Gastrocnemius medialis (tissue), 4 donors: ENCODE data around the gene DPM3.

Experiments
- POLR2A ChIP-seq, 2 donors: fragments of 450-650 bp; IDR thresholded peaks; one replicate each; pipeline ENCODE4 v1.6.1; 2017; ENCODE audit warnings: antibody characterized with exemption in 2 of 2, mild to moderate bottlenecking in 2 of 2, moderate library complexity in 2 of 2
- TF ChIP-seq, protein P1 (sequence below), 5 experiments: fragments of 450-650 bp in 3 of 5; fragments of 200-600 bp in 2 of 5; sonication (generic) in 2 of 5; IDR thresholded peaks in 4 of 5; conservative IDR thresholded peaks in 1 of 5; 1 replicate in 4 of 5; 2 replicates in 1 of 5; pipeline ENCODE4 v1.5.1; 2016 to 2019; ENCODE audit warnings: antibody characterized with exemption in 5 of 5, mild to moderate bottlenecking in 3 of 5, moderate library complexity in 3 of 5

DNA sequence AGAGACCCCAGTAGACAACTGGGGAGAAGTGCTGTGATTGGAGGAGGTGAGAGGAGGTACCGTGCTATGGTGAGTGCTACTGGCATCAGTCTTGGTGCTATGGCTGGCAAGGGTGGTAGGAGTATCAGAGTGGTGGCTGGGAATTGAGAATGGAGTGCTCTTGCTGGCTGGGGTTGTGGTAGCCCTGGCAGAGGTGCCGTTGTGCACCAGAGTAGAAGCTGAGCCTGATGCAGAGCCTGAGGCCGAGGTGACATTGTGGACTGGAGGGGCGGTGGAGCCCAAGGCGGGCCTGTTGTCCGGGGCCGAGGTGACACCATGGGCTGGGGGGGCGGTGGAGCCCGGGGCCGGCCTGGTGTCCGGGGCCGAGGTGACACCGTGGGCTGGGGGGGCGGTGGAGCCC, 47.9 kb upstream of the DPM3 start:
- TF ChIP-seq, protein P1, sequence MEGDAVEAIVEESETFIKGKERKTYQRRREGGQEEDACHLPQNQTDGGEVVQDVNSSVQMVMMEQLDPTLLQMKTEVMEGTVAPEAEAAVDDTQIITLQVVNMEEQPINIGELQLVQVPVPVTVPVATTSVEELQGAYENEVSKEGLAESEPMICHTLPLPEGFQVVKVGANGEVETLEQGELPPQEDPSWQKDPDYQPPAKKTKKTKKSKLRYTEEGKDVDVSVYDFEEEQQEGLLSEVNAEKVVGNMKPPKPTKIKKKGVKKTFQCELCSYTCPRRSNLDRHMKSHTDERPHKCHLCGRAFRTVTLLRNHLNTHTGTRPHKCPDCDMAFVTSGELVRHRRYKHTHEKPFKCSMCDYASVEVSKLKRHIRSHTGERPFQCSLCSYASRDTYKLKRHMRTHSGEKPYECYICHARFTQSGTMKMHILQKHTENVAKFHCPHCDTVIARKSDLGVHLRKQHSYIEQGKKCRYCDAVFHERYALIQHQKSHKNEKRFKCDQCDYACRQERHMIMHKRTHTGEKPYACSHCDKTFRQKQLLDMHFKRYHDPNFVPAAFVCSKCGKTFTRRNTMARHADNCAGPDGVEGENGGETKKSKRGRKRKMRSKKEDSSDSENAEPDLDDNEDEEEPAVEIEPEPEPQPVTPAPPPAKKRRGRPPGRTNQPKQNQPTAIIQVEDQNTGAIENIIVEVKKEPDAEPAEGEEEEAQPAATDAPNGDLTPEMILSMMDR (IDR thresholded peaks at IDR 0.05 in 4 of 5, conservative IDR thresholded peaks at IDR 0.05 in 1 of 5) = no peak
- TF ChIP-seq POLR2A (IDR thresholded peaks at IDR 0.05) = no peak
